SK-N-SH (cell line): ENCODE measurements around the gene ZNF140. TPM values are rescaled to one million over a fixed set of nuclear protein-coding genes. Genes with fewer than 3 reads are reported as not detected.

Experiments used
- CTCF ChIA-PET: fragments of 300-600, 350-600 bp; formaldehyde crosslinking; extraction: SDS; loops from one replicate; lab custom pipeline; 2021; lab: Yijun Ruan, JAX
- POLR2A ChIA-PET: fragments of 350-600 bp; sonication (Branson Sonifier 250); formaldehyde crosslinking; extraction: SDS; loops from one replicate; lab custom pipeline; 2020; ENCODE audit warnings: antibody characterized with exemption, inconsistent platforms; lab: Yijun Ruan, JAX
- DNase-seq: peaks from one replicate; pipeline ENCODE4 v3.0.0; 2012
- H2AFZ ChIP-seq: fragments of 200-600 bp; sonication (generic); 2 replicates; pipeline ENCODE4 v1.8.1; 2016; ENCODE audit warnings: antibody characterized with exemption, mild to moderate bottlenecking, low read depth
- H3F3A ChIP-seq: fragments of 200-600 bp; sonication (generic); replicated peaks from 2 replicates; pipeline ENCODE3; 2016; ENCODE audit warnings: antibody characterized with exemption, mild to moderate bottlenecking; ENCODE audit not compliant: insufficient read depth
- H3K27ac ChIP-seq, 2 experiments: fragments of 200-500 bp in 1 of 2; fragments of 200-600 bp in 1 of 2; sonication (Bioruptor generic) in 1 of 2; sonication (generic), shearing (Covaris generic) in 1 of 2; 2 replicates each; pipeline versions ENCODE4 v1.5.1 to v1.6.1; 2014 to 2016; ENCODE audit warnings: low read depth in 2 of 2, inconsistent platforms in 1 of 2, low read length in 1 of 2, mild to moderate bottlenecking in 1 of 2, mixed read lengths in 1 of 2
- H3K27me3 ChIP-seq: fragments of 200-600 bp; sonication (generic), shearing (Covaris generic); 2 replicates; pipeline ENCODE4 v1.6.1; 2016; ENCODE audit warnings: mixed run types; ENCODE audit not compliant: insufficient read depth
- H3K36me3 ChIP-seq, 2 experiments: fragments of 200-500 bp in 1 of 2; fragments of 200-600 bp in 1 of 2; sonication (Bioruptor generic) in 1 of 2; sonication (generic) in 1 of 2; replicated peaks in 1 of 2; 2 replicates each; pipeline versions ENCODE3 to v1.5.1; 2014 to 2016; ENCODE audit warnings: low read length in 1 of 2, mild to moderate bottlenecking in 1 of 2; ENCODE audit not compliant: insufficient read depth in 2 of 2, control insufficient read depth in 1 of 2
- H3K4me1 ChIP-seq, 2 experiments: fragments of 200-500 bp in 1 of 2; fragments of 200-600 bp in 1 of 2; sonication (Bioruptor generic) in 1 of 2; sonication (generic), shearing (Covaris generic) in 1 of 2; 2 replicates each; pipeline versions ENCODE4 v1.5.1 to v1.6.1; 2014 to 2016; ENCODE audit warnings: low read depth in 1 of 2, low read length in 1 of 2, mixed run types in 1 of 2; ENCODE audit not compliant: insufficient read depth in 2 of 2, control insufficient read depth in 1 of 2
- H3K4me2 ChIP-seq: fragments of 200-600 bp; sonication (generic), shearing (Covaris generic); 2 replicates; pipeline ENCODE4 v1.6.1; 2017; ENCODE audit warnings: mixed run types
- H3K4me3 ChIP-seq, 2 experiments: fragments of 200-500 bp in 1 of 2; fragments of 200-600 bp in 1 of 2; sonication (Bioruptor generic) in 1 of 2; sonication (generic), shearing (Covaris generic) in 1 of 2; 2 replicates each; pipeline versions ENCODE4 v1.5.1 to v1.8.1; 2014 to 2016; ENCODE audit warnings: low read depth in 2 of 2, inconsistent platforms in 1 of 2, low read length in 1 of 2, mild to moderate bottlenecking in 1 of 2, mixed read lengths in 1 of 2, moderate library complexity in 1 of 2
- H3K79me2 ChIP-seq: fragments of 200-600 bp; sonication (generic); 2 replicates; pipeline ENCODE4 v1.8.1; 2017; ENCODE audit warnings: mild to moderate bottlenecking; ENCODE audit not compliant: insufficient read depth
- H3K9ac ChIP-seq: fragments of 200-600 bp; sonication (generic); 2 replicates; pipeline ENCODE4 v1.6.1; 2017; ENCODE audit warnings: mixed run types
- H3K9me2 ChIP-seq: fragments of 200-600 bp; sonication (generic); 2 replicates; pipeline ENCODE4 v1.6.1; 2017; ENCODE audit warnings: mixed run types
- H3K9me3 ChIP-seq: fragments of 200-600 bp; sonication (generic); 2 replicates; pipeline ENCODE4 v1.6.1; 2017; ENCODE audit warnings: mixed run types, mild to moderate bottlenecking, moderate library complexity
- H4K20me1 ChIP-seq: fragments of 200-600 bp; sonication (generic); 2 replicates; pipeline ENCODE4 v1.6.1; 2017; ENCODE audit warnings: mild to moderate bottlenecking, mixed run types; ENCODE audit not compliant: insufficient read depth
- CHD2 ChIP-seq: fragments of 150-350 bp; IDR thresholded peaks from 2 replicates; pipeline ENCODE4 v1.6.1; 2018; ENCODE audit warnings: low read length; ENCODE audit not compliant: partially characterized antibody
- EZH2phosphoT487 ChIP-seq: fragments of 200-600 bp; sonication (generic); IDR thresholded peaks from 2 replicates; pipeline ENCODE4 v1.6.1; 2017; ENCODE audit warnings: low read depth, mixed run types, mild to moderate bottlenecking, antibody characterized with exemption, moderate library complexity, borderline replicate concordance
- GABPA ChIP-seq: IDR thresholded peaks from 2 replicates; pipeline ENCODE4 v1.4.0; 2012; ENCODE audit warnings: low read depth, mild to moderate bottlenecking
- JUND ChIP-seq: IDR thresholded peaks from 2 replicates; pipeline ENCODE4 v1.4.0; 2012
- MAX ChIP-seq: IDR thresholded peaks from 2 replicates; pipeline ENCODE4 v1.4.0; 2012; ENCODE audit warnings: low read depth
- PBX3 ChIP-seq: IDR thresholded peaks from 2 replicates; pipeline ENCODE4; 2012
- SIN3A ChIP-seq: IDR thresholded peaks from 2 replicates; pipeline ENCODE4 v1.6.1; 2012; ENCODE audit warnings: low read depth, mild to moderate bottlenecking, low read length, moderate library complexity, borderline replicate concordance
- SMC3 ChIP-seq: IDR thresholded peaks from 2 replicates; pipeline ENCODE4 v1.6.1; 2012; ENCODE audit warnings: low read depth, low read length, improper control_type of control experiment
- TAF1 ChIP-seq: IDR thresholded peaks from 2 replicates; pipeline ENCODE4 v1.6.1; 2012; ENCODE audit warnings: low read depth, mild to moderate bottlenecking, low read length, moderate library complexity, borderline replicate concordance
- YY1 ChIP-seq: IDR thresholded peaks from 2 replicates; pipeline ENCODE4 v1.4.0; 2012; ENCODE audit warnings: low read depth, mild to moderate bottlenecking
- ZBTB33 ChIP-seq: IDR thresholded peaks from 2 replicates; pipeline ENCODE4 v1.4.0; 2012; ENCODE audit warnings: low read depth, borderline replicate concordance
- WGBS: methylation state at CpG from one replicate; pipeline ENCODE4 v1.1.6; 2017; ENCODE audit warnings: low lambda C conversion rate; 5-methylcytosine and 5-hydroxymethylcytosine counted together
- polyA plus RNA-seq, 3 experiments: library from polyadenylated mRNA; depleted of rRNA; stranded (reverse); fragments of >200 nt; gene quantifications; 2 replicates each; pipeline ENCODE4 v1.2.3, GENCODE V29; 2012
- TF ChIP-seq, protein P1 (sequence below): fragments of 200-600 bp; sonication (generic); IDR thresholded peaks from 2 replicates; pipeline ENCODE4 v1.6.1; 2017; ENCODE audit warnings: antibody characterized with exemption, mild to moderate bottlenecking, moderate library complexity
- TF ChIP-seq, protein P2 (sequence below): fragments of 150-350 bp; IDR thresholded peaks from 2 replicates; pipeline ENCODE4 v1.6.1; 2017; ENCODE audit warnings: antibody characterized with exemption, low read length, low read depth, borderline replicate concordance

Gene ZNF140
- polyA plus RNA-seq, 1 of the 3 experiments (the other 2 are of a cell fraction), result 5.1 TPM

GRCh38 chr12:133063556-133063955, 17.2 kb upstream of the ZNF140 start:
- WGBS, result 100% methylated on average over 1 of the region's 1 CpG
- Histone ChIP-seq H3K4me3 (no peak overlapping the region; a peak in 1 of 4 replicates), H3K79me2 (no peaks in the 10 kb centered on the region), H3K4me1 (no peaks in the 10 kb centered on the region), H3F3A (peaks cover 12% of the 10 kb centered on the region), H3K9me3 (peaks cover 61% of the 10 kb centered on the region), H3K27ac (no peak overlapping the region), H3K27me3 (no peaks in the 10 kb centered on the region), H3K36me3 (peaks cover 0 to 43% of the 10 kb centered on the region in 2 experiments), H3K4me2 (no peak overlapping the region), H4K20me1 (no peaks in the 10 kb centered on the region), H2AFZ (no peak overlapping the region), H3K9me2 (no peaks in the 10 kb centered on the region), H3K9ac (no peak overlapping the region)
- ChIA-PET CTCF (no interaction called here), POLR2A (no interaction called here)
- DNase-seq, result no peak
- TF ChIP-seq YY1 (no peak), TAF1 (no peak), EZH2phosphoT487 (no peak), PBX3 (no peak), ZBTB33 (no peak), SIN3A (no peak), JUND (no peak), CHD2 (no peak), MAX (no peak), GABPA (no peak), SMC3 (no peak)
- TF ChIP-seq, protein P1, sequence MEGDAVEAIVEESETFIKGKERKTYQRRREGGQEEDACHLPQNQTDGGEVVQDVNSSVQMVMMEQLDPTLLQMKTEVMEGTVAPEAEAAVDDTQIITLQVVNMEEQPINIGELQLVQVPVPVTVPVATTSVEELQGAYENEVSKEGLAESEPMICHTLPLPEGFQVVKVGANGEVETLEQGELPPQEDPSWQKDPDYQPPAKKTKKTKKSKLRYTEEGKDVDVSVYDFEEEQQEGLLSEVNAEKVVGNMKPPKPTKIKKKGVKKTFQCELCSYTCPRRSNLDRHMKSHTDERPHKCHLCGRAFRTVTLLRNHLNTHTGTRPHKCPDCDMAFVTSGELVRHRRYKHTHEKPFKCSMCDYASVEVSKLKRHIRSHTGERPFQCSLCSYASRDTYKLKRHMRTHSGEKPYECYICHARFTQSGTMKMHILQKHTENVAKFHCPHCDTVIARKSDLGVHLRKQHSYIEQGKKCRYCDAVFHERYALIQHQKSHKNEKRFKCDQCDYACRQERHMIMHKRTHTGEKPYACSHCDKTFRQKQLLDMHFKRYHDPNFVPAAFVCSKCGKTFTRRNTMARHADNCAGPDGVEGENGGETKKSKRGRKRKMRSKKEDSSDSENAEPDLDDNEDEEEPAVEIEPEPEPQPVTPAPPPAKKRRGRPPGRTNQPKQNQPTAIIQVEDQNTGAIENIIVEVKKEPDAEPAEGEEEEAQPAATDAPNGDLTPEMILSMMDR, result no peak
- TF ChIP-seq, protein P2, sequence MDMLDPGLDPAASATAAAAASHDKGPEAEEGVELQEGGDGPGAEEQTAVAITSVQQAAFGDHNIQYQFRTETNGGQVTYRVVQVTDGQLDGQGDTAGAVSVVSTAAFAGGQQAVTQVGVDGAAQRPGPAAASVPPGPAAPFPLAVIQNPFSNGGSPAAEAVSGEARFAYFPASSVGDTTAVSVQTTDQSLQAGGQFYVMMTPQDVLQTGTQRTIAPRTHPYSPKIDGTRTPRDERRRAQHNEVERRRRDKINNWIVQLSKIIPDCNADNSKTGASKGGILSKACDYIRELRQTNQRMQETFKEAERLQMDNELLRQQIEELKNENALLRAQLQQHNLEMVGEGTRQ, result no peak
